CD4-positive, alpha-beta T cell treated with Interleukin-15 for 4 hours (primary cell): ENCODE results near the gene RABL6.
"Not testable (repeated sequence)": the region's sequence is repeated elsewhere in the genome, so short reads cannot be mapped to it uniquely, and the experiment has no call there.

Experiments used
- DNase-seq: peaks from one replicate; pipeline ENCODE4 v3.0.0-alpha.2; 2020; ENCODE audit warnings: low spot score

RABL6 gene

DNA sequence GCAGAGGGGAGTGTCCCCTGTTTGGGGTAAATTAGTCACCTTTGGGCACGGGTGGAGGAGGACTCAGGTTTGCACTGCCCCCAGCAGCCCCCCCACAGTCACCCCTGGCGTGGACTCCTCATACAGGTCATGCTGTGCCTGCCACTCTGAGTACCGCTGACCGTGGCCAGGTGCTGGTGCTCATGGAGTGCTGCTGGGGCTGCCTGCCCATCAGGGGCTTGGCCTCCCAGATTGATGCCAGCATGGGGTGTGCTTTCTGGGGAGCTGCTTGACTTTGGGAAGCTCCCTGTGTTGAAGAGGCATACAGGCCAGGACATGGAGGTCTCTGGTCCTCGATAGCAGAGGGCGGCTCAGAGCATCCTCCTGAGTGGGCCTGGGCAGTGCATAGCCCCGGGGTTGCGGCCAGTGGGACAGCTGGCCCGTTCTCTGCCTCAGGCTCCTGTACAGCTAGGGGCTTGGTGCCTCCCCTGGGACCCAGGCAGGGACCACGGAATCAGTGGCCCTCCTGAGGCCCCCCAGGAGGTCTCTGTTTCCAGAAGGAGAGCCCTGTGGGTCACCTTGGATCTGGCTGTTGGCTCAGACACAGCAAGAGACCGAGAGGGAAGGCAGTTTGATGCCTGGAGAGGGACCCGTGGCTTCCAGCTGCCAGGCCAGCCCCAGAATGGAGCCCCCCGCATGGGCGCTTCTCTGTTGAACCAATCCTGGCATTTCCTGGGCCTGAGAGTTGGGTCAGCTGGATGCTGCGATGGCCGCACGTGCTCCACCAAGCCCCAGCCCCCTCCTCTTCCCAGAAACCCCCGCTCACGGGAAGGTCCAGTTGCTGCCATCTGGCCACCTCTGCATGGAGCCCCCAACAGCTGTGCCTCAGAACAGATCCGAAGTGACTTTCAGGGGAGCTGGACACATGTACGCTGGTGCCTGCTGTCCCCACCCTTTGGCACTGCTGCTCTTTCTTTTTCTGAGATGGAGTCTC, 28.5 kb downstream of the RABL6 start:
- DNase-seq: no peak

DNA sequence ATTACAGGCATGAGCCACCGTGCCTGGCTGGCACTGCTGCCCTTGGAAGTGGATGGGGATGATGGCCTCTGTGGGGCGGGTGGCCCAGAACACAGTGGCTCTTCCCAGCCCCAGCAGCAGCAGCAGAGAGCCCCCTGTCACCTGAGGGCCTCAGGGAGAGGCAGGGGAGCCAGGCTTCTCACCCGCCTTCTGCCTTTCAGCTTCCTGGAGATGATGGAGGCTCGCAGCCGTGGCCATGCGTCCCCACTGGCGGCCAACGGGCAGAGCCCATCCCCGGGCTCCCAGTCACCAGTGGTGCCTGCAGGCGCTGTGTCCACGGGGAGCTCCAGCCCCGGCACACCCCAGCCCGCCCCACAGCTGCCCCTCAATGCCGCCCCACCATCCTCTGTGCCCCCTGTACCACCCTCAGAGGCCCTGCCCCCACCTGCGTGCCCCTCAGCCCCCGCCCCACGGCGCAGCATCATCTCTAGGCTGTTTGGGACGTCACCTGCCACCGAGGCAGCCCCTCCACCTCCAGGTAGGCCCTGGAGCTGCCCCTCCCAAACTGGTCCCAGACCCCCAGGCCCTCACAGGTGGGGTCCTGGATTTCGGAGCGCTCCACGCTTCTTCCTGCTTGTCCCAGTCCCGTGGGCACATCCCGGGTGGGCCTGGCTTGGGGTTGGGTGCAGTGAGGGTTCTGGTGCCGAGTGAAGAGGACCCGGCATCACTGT, 29.6 kb downstream of the RABL6 start:
- DNase-seq: no peak

DNA sequence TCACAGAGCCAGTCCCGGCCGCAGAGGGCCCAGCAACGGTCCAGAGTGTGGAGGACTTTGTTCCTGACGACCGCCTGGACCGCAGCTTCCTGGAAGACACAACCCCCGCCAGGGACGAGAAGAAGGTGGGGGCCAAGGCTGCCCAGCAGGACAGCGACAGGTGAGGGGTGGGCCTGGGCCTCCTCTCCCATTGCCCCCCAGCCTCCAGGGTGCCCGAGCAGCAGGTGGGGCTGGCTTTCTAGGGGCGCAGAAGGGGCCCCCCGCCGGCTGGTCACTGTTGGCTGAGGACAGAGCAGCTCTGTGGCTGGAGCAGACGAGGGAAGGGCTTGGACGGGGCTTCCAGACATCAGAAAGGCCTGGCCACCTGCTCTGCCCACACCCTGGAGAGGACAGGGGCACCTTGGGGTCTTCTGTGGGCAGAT, 30.1 kb downstream of the RABL6 start:
- DNase-seq: not testable (repeated sequence)

DNA sequence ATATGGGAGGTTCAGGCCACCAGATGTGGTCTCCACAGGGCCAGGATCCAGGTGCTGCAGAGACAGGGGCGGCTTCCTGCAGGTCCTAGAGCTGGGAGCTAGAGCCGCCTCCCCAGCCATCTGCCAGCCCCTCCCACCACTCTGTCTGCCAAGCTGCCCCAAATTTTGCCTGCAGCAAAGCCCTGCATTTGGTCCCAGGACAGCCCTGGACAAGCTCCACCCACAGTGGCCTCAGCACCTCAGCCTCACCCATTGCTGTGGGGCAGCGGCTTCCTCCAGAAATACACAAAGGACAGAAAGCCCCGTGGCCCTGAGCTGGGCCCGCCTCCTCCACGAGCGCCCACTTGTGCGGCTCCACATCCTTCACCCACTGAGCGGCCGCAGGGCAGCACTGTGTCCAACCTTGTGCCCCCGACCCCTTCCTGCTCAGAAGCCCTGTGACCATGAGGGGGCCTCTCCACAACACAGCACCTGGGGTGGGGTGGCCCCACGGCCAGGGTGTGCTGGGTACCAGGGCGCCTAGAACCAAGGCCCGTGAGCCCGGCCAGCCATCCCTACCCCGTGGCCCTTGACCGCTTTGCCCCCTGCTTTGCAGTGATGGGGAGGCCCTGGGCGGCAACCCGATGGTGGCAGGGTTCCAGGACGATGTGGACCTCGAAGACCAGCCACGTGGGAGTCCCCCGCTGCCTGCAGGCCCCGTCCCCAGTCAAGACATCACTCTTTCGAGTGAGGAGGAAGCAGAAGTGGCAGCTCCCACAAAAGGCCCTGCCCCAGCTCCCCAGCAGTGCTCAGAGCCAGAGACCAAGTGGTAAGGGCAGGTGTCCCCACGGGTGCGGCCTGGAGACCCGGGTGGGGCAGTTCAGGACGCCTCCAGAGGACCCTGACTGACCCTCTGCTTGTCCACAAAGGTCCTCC, 30.8 kb downstream of the RABL6 start:
- no peak for DNase-seq

DNA sequence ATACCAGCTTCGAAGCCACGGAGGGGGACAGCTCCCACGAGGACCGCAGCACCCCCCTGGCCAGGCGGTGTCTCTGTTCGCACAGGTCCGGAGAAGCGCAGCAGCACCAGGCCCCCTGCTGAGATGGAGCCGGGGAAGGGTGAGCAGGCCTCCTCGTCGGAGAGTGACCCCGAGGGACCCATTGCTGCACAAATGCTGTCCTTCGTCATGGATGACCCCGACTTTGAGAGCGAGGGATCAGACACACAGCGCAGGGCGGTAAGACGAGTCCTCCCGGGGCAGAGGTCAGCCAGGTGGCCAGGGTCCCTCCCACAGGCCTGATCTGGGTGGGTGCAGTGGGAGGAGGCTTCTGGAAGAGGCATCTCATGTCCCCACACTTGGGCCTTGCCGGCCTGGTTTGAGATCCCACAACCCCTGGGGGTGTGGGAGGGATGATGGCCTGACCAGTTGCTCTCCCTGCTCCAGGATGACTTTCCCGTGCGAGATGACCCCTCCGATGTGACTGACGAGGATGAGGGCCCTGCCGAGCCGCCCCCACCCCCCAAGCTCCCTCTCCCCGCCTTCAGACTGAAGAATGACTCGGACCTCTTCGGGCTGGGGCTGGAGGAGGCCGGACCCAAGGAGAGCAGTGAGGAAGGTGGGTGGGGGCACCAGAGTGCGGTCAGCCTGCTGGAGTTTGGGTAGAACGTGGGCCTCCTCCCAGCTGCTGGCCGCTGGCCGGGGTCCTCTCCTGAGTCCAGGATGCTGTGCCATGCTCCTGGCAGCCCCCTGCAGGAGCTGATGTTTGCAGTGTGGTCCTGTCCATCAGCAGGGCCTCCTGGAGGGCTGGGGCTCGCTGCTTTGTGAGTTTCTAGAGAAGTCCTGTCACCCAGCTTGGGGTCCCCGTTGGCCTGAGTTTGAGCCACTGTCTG, 31.7 kb downstream of the RABL6 start:
- no peak for DNase-seq

DNA sequence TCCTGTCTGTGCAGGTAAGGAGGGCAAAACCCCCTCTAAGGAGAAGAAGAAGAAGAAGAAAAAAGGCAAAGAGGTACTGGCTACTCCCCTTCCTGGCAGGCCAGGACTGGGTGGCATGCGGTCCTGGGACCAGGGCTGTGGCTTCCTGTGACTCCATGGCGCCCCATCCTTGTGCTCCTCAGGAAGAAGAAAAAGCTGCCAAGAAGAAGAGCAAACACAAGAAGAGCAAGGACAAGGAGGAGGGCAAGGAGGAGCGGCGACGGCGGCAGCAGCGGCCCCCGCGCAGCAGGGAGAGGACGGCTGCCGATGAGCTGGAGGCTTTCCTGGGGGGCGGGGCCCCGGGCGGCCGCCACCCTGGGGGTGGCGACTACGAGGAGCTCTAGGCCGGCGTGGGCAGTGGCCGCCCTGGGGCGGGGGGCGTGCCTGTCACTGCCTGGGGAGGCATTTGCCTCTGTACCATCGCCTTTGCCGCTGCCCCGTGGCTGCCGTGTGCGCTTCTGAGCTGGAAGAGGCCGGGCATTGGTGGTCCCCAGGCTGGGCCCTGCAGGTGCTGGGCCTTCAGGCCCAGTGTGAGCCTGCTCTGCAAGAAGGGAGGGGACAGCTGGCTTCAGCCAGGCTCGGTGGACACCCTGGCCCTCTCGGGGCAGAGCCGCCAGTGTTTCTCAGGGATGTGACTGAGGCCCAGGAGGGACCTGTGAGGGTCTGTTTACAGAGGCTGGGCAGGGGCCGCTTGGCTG, 32.6 kb downstream of the RABL6 start:
- no peak for DNase-seq

DNA sequence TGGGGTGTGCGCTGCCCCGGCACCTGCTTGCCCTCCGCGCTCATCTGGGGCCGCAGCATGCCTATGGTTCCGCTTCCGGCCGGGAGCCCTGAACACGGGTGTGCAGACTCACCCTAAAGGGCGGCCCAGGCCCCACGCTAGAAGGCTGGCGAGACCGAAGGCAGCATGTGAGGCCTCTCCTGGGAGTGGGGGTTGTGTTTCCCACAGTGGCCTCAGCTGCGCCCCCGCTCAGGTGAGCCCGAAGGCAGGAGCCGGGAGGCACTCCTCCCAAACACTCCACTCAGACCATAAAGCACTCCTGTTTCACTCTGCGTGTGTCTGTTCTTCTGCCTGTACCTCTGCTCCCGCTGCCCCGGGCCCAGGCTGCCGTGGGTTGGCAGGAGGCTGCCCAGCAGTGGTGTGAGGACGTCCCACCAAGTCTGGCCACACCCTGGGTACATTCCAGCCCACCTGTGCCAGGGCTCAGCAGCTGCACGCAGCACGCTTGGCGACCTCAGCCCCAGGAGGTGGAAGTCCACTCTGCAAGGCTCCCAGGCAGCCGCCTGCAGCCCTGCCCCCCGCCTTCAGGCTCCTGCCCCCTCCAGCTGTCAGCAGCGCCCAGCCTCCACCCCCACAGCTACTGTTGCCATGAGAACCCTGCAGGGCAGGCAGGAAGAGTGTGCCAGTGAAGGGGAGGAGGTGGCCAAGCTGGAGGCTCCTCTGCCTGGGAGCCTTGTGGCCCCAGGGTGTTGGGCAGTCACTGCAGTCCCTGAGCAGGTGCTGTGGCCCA, 33.3 kb downstream of the RABL6 start:
- no peak for DNase-seq

DNA sequence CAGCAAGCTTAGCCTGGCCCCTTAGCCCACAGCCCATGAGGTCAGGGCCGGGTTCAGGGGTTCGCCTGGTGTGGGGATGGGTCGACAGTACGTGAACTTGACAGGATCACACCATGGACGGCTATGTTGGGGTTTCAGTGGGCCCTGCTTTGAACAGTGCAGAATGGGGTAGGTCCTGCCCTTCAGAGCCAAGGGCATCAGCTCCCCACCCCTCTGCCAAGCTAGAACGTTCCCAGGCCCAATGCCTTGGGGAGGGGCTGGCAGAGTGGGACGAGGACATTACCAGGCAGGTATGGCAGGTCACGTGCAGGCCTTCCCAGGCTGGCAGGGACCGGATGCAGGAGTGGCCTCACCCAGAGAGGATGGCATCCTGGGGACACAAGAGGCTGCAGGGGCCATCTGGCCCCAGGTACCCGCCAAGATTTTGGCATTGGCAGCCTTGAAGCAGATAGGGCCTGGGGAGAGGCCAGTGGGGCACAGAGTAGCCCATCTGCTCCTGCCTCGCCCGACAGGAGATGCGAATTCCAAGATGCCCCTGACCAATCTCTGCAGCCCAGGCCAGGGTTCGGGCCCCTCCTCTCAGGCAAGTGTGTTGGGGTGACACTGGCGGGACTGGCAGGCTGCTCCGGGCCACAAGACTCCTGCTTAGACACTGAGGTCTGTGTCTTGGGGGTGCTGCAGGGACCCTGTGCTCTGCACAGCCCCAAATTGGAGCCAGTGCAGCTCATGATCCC, 34.1 kb downstream of the RABL6 start:
- DNase-seq: not testable (repeated sequence)

DNA sequence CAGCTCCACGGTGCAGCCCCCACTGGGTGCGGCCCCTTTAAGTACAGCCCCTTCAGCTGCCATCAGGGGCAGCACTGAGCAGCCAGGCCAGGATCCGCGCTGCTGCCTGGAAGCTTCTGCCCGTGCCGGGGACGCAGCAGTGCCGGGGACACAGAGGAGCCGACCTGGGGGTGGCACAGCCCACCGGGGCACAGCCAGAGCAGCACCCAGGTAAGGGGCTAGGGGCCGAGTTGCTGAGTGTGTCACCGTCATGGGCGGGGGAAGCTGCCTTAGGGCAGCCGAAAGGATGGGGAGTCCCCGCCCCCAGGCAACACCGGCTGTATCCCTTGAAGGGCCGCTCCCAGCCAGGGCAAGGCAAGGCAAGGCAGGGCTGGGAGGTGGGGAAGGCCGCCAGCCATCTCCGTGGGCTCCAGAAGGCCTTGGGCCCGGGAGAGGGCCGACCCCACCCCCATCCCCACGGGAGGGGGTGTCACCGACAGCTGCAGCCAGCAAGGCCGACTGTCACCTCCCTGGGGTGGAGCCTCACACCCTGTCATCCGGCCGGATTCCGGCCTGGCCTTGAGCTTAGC, 34.7 kb downstream of the RABL6 start, which contains the start of gene AJM1:
TSS of gene AJM1 (plus strand) at position 99 of the 569 bp plus-strand sequence. CDS start 1,937 bp downstream, outside the sequence.
- DNase-seq: peak; percentile 84

DNA sequence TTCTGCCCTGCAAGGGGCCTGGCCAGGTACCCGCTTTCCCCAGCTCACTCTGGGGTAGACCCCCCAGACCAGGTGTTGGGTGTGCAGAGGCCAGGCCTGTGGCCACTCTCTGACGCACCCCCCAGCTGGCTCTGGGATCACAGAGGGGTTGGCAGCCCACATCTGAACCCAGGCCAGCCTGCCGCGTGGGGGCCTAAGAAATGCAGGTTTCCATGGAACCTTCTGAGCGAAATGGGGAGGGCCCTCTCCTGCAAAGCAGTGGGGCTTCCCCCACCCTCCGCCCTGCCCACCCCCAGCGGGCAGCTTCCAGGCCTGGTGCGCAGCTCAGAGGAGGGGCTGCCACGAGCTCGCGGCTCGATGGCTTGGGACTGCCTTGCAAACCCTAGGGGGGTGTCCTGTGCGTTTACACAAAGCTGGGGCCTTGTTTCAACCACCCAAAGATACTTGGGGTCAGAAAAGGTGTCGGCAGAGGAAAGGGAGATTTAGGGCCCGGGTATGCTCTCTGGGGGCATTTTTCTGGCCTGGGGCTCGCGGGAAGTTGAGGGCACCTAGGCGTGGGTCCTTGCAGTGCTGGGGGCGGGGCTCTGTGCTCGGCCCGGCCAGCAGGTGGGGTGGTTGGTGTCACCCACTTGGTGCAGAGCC, 35.5 kb downstream of the RABL6 start:
- DNase-seq: not testable (repeated sequence)

DNA sequence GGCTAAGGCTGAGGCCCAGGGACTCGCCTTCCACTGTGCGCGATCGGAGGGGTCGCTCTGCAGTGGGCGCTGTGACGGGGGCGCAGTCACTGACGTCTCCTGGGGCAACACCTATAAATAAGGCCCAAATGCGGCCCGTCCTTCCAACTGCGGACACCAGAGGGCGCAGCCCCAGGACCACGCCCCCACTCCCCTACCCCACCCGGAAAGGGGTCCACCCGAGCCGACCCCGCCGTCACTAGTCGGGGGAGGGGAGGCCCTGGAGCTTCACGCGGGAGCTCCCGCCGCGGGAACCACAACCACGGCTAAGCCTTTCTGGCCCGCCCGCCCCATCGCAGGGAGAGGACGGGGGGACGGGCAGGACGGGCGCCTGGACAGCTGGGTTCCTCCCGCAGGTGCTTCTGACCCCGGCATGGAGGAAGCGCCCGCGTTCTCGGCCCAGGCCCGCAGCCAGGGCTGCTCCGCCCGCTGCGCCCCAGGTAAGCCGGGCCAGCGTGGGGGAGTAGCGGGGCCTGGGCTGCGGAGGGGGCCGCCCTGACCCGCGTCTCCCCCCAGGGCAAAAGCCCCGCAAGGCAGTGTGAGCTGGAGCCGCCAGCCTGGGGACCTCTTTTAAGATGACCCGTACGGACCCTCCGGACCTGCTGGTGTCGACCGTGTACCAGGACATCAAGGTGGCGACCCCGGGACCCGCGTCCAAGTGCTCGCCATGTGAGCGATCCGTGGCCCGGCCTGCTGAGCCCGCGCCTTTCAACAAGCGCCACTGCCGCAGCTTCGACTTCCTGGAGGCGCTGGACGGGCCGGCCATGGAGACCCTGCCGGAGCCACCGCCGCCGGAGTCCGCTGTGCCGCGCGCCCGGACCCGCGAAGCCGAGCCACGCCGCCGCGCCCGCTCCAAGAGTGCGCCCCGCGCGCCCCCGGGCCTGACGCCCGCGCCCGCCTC, 36.3 kb downstream of the RABL6 start:
- DNase-seq: peak; percentile 55

DNA sequence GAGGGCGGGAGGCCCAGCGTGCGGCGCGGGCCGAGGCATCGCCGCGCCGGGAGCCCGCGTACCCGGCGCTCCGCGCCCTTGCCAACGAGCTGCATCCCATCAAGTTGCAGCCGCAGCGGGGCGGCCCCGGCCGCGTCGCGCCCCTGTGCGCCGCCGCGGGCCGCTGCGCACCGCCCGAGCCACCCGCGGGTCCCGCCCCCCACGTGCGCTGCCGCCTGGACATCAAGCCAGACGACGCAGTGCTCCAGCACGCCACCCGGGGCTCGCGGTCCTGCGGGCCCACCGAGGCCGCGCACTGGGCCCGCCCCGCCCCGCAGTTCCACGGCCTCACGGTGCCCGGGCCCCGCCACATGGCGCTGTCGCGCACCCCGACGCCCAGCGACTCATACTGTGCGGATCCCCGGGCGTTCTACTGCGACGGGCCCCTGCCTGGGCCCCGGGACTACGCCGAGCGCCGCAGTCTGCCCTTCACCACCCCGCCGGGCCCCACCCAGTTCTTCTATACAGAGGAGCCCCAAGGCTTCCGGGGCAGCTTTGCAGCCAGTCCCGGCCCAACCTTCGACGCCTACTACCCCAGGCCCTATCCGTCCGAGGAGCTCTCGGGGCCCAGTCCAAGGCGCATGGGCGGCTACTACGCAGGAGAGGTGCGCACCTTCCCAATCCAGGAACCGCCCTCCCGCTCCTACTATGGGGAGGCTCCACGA, 37.2 kb downstream of the RABL6 start:
- DNase-seq: no peak

DNA sequence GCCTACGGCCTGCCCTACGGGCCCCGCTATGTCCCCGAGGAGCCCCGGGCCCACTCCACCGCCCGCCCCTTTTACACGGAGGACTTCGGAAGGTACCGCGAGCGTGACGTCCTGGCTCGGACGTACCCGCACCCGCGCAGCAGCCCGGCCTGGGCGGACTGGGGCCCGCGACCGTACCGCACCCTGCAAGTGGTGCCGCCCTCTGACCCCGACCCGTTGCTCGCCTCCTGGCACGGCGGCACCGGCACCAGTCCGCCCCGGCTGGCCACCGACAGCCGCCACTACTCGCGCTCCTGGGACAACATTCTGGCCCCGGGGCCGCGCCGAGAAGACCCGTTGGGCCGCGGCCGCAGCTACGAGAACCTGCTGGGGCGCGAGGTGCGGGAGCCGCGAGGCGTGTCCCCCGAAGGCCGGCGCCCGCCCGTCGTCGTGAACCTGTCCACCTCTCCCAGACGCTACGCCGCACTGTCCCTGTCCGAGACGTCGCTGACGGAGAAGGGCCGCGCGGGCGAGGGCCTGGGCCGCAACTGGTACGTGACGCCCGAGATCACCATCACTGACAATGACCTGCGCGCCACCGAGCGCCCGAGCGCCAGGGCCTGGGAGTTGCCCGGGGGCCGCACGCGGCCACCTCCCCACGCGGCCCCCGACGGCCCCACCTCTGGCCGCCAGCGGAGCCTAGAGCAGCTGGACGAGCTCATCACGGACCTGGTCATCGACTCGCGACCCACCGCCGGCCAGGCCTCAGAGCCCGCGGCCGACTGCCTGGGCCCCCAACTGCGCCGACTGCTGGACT, 37.9 kb downstream of the RABL6 start:
- no peak for DNase-seq

DNA sequence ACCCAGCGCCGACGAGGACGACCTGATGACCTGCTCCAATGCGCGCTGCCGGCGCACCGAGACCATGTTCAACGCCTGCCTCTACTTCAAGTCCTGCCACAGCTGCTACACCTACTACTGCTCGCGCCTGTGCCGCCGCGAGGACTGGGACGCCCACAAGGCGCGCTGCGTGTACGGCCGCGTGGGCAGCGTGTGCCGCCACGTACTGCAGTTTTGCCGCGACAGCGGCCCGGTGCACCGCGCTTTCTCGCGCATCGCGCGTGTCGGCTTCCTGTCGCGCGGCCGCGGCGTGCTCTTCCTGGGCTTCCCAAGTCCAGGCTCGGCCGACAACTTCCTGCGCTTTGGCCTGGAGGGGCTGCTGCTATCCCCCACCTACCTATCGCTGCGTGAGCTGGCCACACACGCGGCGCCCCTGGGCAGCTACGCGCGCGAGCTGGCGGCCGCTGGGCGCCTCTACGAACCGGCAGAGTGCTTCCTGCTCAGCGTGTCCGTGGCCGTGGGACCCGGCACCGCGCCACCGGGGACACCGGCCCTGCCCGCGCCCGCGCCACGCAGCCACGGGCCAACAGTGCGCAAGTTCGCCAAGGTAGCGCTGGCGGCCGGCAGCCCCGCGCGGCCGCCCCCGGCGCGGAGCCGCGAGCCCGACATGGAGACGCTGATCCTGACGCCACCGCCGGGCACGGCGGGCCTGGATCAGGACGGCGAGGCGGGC, 38.8 kb downstream of the RABL6 start:
- no peak for DNase-seq
